Measurements from ENCODE around the gene ELMO2. TPM values are rescaled to one million over a fixed set of nuclear protein-coding genes. Genes with fewer than 3 reads are reported as not detected.

Gene ELMO2
- total RNA-seq, 6 experiments from 2014 or later: 14.9 to 22.9 (median 17.4) TPM

- WGBS (ENCODE audit: insufficient coverage, low coverage, low lambda C conversion rate, missing lambda C conversion rate): 57% methylated on average over 9 of the region's 15 CpGs
- Histone ChIP-seq H3K9me3 (no peaks in the 10 kb centered on the region), H3K27me3 (no peaks in the 10 kb centered on the region), H3K4me1 (no peaks in the 10 kb centered on the region), H3K36me3 (no peaks in the 10 kb centered on the region), H3K27ac (no peak overlapping the region), H3K4me3 (no peak overlapping the region)
- TF ChIP-seq CTCF (IDR thresholded peaks at IDR 0.05): no peak
- TF ChIP-seq POLR2A (IDR thresholded peaks at IDR 0.05): no peak
- intact Hi-C loops (cut with DNase I): no loop called here
- no peak for DNase-seq
- no peak for ATAC-seq
These were observed 24.7 kb upstream of the ELMO2 start for GRCh38 chr20:46430921-46431712.

GRCh38 chr20:46427384-46427783 is 21.0 kb upstream of the ELMO2 start:
- Histone ChIP-seq H3K9me3 (no peaks in the 10 kb centered on the region), H3K27me3 (no peaks in the 10 kb centered on the region), H3K36me3 (no peaks in the 10 kb centered on the region), H3K27ac (no peak overlapping the region), H3K4me3 (no peak overlapping the region), H3K4me1 (no peaks in the 10 kb centered on the region)
- TF ChIP-seq CTCF (IDR thresholded peaks at IDR 0.05): no peak
- TF ChIP-seq POLR2A (IDR thresholded peaks at IDR 0.05): no peak
- ATAC-seq (no peak), DNase-seq (no peak)
- intact Hi-C loops (cut with DNase I): no loop called here

- 80% methylated on average over 1 of the region's 2 CpGs for WGBS (ENCODE audit: insufficient coverage, low coverage, low lambda C conversion rate, missing lambda C conversion rate)
- TF ChIP-seq CTCF (IDR thresholded peaks at IDR 0.05) (no peak), POLR2A (IDR thresholded peaks at IDR 0.05) (no peak)
- Histone ChIP-seq H3K4me3 (no peak overlapping the region), H3K36me3 (no peaks in the 10 kb centered on the region), H3K4me1 (no peaks in the 10 kb centered on the region), H3K9me3 (no peaks in the 10 kb centered on the region), H3K27ac (no peak overlapping the region), H3K27me3 (no peaks in the 10 kb centered on the region)
- ATAC-seq (no peak), DNase-seq (no peak)
- intact Hi-C loops (cut with DNase I): no loop called here
These were observed 17.6 kb upstream of the ELMO2 start for GRCh38 chr20:46423882-46424482.

GRCh38 chr20:46423342-46423741 is 16.9 kb upstream of the ELMO2 start:
- ATAC-seq (no peak), DNase-seq (no peak)
- WGBS (ENCODE audit: insufficient coverage, low coverage, low lambda C conversion rate, missing lambda C conversion rate): 17% methylated on average over 3 of the region's 3 CpGs
- Histone ChIP-seq H3K27ac (no peak overlapping the region), H3K4me3 (no peak overlapping the region), H3K4me1 (no peaks in the 10 kb centered on the region), H3K9me3 (no peaks in the 10 kb centered on the region), H3K36me3 (no peaks in the 10 kb centered on the region), H3K27me3 (no peaks in the 10 kb centered on the region)
- intact Hi-C loops (cut with DNase I): no loop called here
- no peak for TF ChIP-seq POLR2A (IDR thresholded peaks at IDR 0.05)
- TF ChIP-seq CTCF (IDR thresholded peaks at IDR 0.05): no peak
